Measurements from ENCODE around the gene PCDHB10.
"Not testable (repeated sequence)": the region's sequence is repeated elsewhere in the genome, so short reads cannot be mapped to it uniquely, and the experiment has no call there.

Gene PCDHB10
- 0 to 0.04 (median 0) reads per million in 3 experiments for total RNA-seq

DNA sequence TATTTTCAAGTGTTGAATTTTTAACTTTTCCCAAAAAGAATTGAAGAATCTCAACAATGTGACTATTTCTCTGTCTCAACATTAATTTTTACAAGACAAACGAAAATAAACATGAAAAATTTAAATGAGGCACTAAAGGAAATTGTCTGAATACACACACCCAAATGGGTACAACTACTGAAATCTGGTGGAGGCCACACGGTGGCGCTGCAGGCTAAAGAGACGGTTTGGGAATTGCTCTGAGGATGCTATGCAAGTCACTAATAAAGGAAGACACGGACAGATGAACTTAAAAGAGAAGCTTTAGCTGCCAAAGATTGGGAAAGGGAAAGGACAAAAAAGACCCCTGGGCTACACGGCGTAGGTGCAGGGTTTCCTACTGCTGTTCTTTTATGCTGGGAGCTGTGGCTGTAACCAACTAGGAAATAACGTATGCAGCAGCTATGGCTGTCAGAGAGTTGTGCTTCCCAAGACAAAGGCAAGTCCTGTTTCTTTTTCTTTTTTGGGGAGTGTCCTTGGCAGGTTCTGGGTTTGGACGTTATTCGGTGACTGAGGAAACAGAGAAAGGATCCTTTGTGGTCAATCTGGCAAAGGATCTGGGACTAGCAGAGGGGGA, at the start of gene PCDHB10:
PCDHB10 (plus strand) TSS at position 244 of the 616 bp plus-strand sequence; CDS start at position 444, 200 bp downstream.
- DNase-seq, result no peak

DNA sequence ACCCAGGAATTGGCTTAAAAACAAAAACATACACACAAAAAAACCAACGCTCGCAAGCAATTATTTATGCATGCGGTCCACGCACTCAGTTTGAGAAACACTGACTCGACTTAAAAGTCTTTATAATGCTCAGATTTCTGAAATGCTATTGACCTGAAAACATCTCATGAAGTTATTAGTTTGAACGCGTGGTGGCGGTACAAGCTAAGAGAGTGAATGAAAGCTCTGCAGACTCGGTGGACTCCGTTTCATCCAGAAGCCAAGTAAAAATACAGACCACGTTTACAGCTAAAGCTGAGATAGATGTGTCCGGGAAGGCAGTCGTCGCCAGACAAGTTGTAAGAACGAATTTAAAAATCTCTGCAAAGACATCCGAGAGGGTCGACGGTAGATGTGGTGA, 42.3 kb upstream of the PCDHB10 start, which contains the start of gene PCDHB6:
PCDHB6 (plus strand) TSS at position 246 of the 400 bp plus-strand sequence. CDS start 201 bp downstream, outside the sequence.
- DNase-seq, result no peak

DNA sequence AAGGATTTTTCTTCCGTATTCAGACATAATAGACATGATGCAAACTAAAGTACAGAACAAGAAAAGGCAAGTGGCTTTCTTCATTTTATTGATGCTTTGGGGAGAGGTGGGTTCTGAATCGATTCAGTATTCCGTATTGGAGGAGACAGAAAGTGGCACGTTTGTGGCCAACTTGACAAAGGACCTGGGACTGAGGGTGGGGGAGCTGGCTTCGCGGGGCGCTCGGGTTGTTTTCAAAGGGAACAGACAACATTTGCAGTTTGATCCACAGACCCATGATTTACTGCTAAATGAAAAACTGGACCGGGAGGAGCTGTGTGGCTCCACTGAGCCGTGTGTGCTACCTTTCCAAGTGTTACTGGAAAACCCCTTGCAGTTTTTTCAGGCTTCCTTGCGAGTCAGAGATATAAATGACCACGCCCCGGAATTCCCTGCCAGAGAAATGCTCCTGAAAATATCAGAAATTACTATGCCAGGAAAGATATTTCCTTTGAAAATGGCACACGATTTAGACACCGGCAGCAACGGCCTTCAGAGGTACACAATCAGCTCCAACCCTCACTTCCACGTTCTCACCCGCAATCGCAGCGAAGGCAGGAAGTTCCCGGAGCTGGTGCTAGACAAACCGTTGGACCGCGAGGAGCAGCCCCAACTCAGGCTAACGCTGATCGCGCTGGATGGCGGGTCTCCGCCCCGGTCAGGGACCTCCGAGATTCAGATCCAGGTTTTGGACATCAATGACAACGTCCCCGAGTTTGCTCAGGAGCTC, 41.7 kb upstream of the PCDHB10 start:
- DNase-seq, result no peak

DNA sequence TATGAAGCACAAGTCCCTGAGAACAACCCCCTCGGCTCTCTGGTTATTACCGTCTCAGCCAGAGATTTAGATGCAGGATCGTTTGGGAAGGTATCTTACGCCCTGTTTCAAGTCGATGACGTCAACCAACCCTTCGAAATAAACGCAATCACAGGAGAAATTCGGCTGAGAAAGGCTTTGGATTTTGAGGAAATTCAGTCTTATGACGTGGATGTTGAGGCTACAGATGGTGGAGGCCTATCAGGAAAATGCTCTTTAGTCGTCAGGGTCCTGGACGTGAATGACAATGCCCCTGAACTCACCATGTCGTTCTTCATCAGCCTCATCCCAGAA, 41.2 kb upstream of the PCDHB10 start:
- DNase-seq, result no peak

DNA sequence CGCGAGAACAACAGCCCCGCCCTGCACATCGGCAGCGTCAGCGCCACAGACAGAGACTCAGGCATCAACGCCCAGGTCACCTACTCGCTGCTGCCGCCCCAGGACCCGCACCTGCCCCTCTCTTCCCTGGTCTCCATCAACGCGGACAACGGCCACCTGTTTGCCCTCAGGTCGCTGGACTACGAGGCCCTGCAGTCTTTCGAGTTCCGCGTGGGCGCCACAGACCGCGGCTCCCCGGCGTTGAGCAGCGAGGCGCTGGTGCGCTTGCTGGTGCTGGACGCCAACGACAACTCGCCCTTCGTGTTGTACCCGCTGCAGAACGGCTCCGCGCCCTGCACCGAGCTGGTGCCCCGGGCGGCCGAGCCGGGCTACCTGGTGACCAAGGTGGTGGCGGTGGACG, 40.5 kb upstream of the PCDHB10 start:
- not testable (repeated sequence) for DNase-seq

DNA sequence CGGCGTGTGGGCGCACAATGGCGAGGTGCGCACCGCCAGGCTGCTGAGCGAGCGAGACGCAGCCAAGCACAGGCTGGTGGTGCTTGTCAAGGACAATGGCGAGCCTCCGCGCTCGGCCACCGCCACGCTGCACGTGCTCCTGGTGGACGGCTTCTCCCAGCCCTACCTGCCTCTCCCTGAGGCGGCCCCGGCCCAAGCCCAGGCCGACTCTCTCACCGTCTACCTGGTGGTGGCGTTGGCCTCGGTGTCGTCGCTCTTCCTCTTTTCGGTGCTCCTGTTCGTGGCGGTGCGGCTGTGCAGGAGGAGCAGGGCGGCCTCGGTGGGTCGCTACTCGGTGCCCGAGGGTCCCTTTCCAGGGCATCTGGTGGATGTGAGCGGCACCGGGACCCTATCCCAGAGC, 40.1 kb upstream of the PCDHB10 start:
- not testable (repeated sequence) for DNase-seq

DNA sequence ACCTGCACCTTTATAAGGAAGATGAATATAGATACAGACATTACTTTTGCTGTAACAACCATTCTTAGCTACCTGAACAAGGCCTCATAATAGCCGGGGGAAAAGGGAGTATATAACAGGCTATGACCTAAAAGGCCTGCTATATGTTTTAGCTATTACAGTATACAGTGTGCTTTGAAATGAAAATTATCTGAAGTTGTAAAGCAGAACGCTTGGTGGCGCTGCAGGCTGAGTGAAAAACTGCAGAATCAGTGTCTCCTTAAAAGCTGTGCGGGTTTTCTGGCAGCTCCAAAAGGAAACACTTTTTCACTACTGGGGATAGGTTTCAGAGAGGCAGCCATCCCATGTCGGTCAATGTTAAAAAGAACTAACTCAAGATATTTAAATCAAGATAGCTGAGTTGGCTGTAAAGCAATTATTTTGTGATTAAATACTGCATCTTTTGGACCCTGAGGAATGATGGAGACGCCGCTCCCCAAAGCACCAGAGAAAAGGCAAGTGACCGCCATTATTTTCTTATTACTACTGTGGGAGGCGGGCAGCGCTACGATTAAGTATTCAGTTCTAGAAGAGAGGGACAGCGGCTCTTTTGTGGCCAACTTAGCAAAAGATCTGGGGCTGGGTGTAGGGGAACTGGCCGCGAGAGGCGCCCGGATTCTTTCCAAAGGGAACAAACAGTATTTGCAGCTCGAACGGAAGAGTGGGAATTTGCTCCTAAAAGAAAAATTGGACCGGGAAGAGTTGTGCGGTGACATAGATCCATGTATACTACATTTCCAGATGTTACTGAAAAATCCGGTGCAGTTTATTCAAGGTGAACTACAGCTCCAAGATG, 36.4 kb upstream of the PCDHB10 start:
- no peak for DNase-seq

DNA sequence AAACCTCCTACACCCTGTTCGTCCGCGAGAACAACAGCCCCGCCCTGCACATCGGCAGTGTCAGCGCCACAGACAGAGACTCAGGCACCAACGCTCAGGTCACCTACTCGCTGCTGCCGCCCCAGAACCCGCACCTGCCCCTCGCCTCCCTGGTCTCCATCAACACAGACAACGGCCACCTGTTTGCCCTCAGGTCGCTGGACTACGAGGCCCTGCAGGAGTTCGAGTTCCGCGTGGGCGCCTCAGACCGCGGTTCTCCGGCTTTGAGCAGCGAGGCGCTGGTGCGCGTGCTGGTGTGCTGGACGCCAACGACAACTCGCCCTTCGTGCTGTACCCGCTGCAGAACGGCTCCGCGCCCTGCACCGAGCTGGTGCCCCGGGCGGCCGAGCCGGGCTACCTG, 34.8 kb upstream of the PCDHB10 start:
- not testable (repeated sequence) for DNase-seq

DNA sequence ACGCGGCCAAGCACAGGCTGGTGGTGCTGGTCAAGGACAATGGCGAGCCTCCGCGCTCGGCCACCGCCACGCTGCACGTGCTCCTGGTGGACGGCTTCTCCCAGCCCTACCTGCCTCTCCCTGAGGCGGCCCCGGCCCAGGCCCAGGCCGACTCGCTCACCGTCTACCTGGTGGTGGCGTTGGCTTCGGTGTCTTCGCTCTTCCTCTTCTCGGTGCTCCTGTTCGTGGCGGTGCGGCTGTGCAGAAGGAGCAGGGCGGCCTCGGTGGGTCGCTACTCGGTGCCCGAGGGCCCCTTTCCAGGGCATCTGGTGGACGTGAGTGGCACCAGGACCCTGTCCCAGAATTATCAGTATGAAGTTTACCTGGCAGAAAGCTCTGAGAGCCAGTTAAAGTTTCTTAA, 34.3 kb upstream of the PCDHB10 start:
- DNase-seq, result not testable (repeated sequence)

DNA sequence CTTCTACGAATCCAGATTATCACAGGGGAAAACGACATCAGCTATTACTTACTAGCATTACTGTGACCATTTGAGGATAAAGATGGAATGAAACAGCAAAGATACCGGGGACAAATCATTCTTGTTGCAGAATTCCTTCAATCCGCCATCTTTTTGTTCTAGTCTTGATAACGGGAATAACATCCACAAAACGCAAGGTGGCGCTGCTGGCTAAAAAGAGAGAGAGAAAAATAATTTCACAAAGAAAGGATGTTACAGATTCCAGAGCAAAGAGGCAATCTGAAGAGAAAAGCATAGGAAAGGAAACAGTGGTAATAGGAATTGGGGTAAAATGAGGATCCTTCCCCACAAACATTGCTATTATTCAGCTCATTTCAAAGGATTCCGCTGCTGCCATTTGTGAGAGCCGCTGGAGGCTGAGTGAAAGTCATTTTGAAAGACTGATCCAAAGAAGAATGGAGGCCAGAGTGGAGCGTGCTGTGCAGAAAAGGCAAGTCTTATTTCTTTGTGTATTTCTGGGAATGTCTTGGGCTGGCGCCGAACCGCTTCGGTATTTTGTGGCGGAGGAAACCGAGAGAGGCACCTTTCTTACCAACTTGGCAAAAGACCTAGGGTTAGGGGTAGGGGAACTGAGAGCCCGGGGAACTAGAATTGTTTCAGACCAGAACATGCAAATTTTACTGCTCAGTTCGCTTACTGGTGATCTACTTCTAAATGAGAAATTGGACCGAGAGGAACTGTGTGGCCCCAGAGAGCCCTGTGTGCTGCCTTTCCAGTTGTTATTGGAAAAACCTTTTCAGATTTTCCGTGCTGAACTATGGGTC, 19.6 kb upstream of the PCDHB10 start, which contains the start of gene PCDHB7:
PCDHB7 (plus strand) TSS at position 264 of the 824 bp plus-strand sequence; CDS start at position 456, 192 bp downstream.
- DNase-seq, result no peak

DNA sequence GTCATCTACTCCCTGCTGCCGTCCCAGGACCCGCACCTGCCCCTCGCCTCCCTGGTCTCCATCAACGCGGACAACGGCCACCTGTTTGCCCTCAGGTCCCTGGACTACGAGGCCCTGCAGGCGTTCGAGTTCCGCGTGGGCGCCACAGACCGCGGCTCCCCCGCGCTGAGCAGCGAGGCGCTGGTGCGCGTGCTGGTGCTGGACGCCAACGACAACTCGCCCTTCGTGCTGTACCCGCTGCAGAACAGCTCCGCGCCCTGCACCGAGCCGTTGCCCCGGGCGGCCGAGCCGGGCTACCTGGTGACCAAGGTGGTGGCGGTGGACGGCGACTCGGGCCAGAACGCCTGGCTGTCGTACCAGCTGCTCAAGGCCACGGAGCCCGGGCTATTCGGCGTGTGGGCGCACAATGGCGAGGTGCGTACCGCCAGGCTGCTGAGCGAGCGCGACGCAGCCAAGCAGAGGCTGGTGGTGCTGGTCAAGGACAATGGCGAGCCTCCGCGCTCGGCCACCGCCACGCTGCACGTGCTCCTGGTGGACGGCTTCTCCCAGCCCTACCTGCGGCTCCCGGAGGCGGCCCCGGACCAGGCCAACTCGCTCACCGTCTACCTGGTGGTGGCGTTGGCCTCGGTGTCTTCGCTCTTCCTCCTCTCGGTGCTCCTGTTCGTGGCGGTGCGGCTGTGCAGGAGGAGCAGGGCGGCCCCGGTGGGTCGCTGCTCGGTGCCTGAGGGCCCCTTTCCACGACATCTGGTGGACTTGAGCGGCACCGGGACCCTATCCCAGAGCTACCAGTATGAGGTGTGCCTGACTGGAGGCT, 17.7 kb upstream of the PCDHB10 start:
- DNase-seq, result not testable (repeated sequence)

DNA sequence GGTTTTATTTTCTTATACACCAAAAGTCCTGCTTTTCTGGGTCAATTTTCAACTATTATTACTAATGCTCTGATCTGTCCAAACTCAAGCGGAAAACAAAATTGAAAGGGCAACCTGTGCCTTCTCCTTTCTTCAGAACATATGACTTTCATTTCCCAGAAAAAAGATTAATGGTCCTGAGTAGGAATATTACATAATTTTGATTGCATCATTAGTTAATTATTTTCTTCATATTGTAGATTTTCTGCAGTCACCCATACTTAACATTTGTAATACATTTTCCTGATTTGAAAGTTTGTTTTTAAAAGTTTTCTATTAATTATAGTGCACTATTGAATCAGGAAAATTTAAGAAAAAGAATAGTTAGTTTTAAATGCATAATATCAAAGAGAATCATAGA, 16.2 kb upstream of the PCDHB10 start:
- DNase-seq, result no peak

DNA sequence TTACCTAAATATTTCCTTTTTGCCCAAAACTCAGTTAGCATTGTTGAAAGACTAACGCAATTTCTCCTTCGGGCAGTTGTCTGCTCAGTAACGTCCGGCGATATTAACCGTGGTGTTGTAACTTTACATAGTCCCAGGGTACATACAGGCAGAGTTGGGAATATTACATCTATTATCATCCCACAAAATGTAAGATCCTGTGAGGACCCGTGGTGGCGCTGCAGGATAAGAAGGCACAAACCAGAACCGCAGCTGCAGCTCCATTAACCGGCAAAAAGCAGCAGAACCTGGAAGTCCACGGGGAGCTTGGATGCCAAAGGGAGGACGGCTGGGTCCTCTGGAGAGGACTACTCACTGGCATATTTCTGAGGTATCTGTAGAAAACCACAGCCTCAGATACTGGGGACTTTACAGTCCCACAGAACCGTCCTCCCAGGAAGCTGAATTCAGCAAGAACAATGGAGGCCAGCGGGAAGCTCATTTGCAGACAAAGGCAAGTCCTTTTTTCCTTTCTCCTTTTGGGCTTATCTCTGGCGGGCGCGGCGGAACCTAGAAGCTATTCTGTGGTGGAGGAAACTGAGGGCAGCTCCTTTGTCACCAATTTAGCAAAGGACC, 14.5 kb upstream of the PCDHB10 start, which contains the start of gene PCDHB8:
PCDHB8 (plus strand) TSS at position 214 of the 615 bp plus-strand sequence; CDS start at position 459, 245 bp downstream.
- not testable (repeated sequence) for DNase-seq

DNA sequence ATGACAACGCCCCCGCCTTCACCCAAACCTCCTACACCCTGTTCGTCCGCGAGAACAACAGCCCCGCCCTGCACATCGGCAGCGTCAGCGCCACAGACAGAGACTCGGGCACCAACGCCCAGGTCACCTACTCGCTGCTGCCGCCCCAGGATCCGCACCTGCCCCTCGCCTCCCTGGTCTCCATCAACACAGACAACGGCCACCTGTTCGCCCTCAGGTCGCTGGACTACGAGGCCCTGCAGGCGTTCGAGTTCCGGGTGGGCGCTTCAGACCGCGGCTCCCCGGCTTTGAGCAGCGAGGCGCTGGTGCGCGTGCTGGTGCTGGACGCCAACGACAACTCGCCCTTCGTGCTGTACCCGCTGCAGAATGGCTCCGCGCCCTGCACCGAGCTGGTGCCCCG, 12.8 kb upstream of the PCDHB10 start:
- DNase-seq, result not testable (repeated sequence)

DNA sequence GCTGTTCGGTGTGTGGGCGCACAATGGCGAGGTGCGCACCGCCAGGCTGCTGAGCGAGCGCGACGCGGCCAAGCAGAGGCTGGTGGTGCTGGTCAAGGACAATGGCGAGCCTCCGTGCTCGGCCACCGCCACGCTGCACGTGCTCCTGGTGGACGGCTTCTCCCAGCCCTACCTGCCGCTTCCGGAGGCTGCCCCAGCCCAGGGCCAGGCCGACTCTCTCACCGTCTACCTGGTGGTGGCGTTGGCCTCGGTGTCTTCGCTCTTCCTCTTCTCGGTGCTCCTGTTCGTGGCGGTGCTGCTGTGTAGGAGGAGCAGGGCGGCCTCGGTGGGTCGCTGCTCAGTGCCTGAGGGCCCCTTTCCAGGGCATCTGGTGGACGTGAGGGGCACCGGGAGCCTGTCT, 12.3 kb upstream of the PCDHB10 start:
- DNase-seq, result not testable (repeated sequence)

DNA sequence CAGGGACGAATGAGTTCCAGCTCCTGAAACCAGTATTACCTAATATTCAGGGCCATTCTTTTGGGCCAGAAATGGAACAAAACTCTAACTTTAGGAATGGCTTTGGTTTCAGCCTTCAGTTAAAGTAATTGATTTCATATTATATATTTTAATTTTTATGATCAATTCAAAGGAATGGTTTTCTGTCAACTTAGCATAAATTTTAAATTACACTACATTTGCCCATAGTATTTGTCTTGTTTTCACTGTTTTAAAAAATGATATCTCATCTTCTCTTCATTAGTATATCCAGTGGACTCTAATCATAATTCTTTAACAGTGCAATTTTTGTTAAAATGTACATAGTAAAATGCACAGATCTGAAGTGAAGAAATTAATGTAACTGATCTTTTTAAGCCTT, 11.8 kb upstream of the PCDHB10 start:
- no peak for DNase-seq

DNA sequence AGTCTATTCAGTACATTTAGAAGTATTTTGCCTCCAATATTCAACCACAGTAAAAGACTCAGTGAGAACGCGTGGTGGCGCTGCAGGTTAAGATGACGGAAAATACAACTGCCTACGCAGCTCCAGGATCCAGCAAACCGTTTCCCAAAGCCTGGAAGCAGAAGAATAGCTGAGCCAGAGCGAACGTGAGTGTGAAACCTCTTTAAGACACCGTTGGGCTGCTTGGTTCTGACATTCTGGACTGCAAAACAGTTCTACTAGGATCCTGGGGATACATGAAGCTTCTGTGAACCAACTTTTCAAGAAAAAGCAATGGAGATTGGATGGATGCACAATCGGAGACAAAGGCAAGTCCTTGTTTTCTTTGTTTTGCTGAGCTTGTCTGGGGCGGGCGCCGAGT, 9.9 kb upstream of the PCDHB10 start, which contains the start of gene PCDHB16:
PCDHB16 (plus strand) TSS at position 140 of the 400 bp plus-strand sequence; CDS start at position 313, 173 bp downstream.
- no peak for DNase-seq

DNA sequence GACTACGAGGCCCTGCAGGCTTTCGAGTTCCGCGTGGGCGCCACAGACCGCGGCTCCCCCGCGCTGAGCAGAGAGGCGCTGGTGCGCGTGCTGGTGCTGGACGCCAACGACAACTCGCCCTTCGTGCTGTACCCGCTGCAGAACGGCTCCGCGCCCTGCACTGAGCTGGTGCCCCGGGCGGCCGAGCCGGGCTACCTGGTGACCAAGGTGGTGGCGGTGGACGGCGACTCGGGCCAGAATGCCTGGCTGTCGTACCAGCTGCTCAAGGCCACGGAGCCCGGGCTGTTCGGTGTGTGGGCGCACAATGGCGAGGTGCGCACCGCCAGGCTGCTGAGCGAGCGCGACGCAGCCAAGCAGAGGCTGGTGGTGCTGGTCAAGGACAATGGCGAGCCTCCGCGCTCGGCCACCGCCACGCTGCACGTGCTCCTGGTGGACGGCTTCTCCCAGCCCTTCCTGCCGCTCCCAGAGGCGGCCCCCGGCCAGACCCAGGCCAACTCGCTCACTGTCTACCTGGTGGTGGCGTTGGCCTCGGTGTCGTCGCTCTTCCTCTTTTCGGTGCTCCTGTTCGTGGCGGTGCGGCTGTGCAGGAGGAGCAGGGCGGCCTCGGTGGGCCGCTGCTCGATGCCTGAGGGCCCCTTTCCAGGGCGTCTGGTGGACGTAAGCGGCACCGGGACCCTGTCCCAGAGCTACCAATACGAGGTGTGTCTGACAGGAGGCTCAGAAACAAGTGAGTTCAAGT, 7.9 kb upstream of the PCDHB10 start:
- not testable (repeated sequence) for DNase-seq

DNA sequence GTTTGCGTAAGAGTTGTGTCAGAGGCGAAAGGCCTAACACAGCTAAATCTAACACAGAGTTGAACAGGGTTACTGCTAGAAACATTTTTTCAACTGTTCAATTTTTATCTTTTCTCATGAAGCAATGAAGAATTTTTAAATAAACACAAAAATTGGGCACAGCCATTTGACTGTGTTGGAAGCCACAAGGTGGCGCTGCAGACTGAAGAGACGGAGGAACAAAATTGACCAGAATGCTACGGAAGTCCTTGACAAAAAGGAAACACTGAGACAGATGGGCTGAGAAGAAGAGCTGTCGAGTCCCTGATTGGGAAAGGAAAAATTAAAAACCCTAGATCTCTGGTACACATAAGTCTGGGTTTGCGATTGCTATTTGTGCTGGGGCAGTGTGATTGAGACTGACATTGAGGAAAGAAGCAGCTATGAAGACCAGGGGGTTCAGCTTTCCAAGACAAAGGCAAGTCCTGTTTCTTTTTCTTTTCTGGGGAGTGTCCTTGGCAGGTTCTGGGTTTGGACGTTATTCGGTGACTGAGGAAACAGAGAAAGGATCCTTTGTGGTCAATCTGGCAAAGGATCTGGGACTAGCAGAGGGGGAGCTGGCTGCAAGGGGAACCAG, 5.1 kb upstream of the PCDHB10 start, which contains the start of gene PCDHB9:
PCDHB9 (plus strand) TSS at position 265 of the 616 bp plus-strand sequence; CDS start at position 423, 158 bp downstream.
- DNase-seq, result no peak

All from central memory CD4-positive, alpha-beta T cell (primary cell).